Midbrain (tissue), 1 donor: ENCODE measurements around the gene GNG12.

Experiments
- DNase-seq: peaks from one replicate; lab custom pipeline; 2025; lab: John Stamatoyannopoulos, UW

The GNG12 gene

GRCh38 chr1:67840449-67840848 is 7.2 kb upstream of the GNG12 start:
- no peak for DNase-seq

DNA sequence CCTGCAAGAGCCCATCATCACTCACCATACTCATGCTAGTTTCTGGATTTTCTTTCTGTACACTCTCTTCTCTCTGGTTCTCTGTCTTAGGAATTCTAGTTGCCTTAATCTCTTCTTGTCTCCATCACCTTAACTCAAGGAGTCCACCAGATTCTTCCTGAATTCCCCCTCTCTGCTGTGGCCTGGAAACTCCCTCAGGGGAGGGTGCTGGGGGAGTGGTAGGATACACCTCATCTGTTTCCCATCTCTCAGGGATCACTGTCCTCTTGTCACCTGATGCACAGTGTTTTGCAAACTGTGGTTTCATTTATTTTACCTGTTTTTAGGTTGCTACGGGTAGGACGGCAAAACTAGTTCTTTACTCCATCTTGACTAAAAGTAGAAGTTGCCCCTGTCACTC is 6.6 kb upstream of the GNG12 start:
- DNase-seq: no peak

- DNase-seq: no peak
Measured at GRCh38 chr1:67838180-67838910, 5.1 kb upstream of the GNG12 start.

DNA sequence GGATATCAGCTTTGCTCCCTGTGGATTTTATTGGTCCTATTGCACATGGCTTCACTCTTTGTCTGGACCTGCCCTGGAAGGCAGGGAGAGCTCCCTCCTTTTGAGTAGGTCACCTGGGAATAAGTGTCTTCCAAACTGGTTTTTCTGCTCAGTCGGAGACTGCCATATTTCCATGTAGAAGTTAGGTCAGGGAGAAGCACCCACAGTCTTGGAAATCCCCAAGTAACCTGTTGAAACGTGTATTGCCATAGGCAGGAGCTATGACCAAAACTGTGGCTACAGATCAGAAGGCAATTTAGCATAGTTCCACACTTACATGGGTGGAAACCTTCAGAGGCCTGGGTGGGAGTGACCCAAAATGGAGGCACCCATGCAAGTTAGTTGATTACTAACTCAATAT is 3.5 kb upstream of the GNG12 start:
- DNase-seq: no peak

DNA sequence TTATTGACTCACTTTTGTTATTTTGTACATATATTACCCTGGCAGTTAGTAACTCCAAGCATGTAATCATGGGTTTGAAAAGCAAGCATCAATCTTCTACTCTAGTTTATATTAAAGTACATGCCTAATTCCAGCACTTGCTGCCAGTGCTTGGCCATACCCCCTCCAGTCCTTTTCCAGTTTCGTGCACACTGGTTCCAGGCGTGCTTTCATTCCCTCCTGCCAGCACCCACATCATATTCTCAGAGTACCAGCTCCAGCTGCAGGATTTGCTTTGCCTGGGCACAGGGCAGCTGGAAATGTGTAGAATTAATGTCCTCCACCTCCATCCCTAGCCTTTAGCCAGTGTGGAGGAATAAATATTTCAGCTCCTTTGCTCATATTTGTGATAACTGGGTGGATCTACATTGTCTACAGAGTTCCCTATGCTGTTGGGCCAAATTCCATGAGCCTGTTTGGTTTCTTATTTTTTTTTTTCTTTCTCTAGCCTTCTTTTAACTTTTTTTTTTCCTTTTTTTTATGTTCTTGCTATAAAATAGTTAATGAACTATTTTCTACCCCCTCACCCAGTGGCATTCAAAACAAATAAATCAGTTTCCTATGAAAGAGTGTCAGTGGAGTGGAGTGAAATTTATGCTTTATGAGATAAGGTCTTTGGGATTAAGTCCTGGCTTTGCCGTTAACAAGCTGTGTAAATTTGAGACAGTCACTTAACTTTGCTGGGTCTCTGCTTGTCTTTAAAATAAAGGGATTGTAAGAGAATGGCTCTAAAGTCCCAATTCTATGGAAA is 2.6 kb upstream of the GNG12 start:
- no peak for DNase-seq

DNA sequence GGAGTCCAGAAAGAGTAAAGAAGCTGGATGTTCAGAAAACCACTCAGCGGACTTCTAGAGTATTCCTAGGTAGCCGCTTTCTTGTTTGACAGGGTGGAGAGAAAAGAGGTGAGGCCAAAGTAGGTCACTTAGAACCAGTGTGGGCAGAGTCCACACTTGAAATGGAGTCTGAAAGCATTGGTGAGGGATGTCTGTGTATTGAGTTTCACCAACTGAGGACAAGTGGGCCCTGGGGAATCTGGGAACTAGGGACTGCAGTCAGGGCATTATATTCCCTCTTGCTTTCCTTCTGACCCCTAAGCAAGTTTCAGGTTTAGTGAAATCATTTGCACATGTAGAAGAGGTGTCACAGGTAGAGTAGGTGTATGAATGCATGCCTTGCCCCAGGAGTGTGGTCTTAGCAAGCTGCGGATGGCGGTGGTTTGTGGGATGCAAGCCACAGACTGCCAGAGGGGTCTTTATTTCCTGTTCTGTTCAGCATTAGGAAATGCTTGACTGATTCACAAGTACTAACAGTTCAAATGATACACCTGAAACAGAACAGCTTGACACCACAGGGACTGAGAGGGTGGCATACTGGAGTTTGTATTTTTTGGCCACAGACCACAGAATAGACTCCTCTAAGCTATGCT is 1.1 kb upstream of the GNG12 start:
- DNase-seq: no peak

DNA sequence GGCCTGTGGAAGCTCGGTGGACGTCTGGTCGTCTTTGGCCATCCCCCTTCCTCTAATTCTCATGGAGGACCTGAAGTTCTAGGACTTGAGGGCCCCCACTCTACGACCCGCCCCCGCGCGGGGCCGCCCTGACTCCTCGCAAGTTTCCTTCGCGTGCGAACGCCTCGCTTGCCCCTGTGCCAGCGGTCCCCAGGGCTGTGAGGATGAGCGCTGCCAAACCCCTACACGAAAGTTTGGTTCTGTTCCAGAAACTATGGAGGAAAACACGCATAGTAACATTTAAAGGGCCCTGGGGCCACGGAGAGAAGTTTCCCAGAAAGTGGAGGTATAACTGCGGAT is 304 bp upstream of the GNG12 start:
- DNase-seq: no peak

DNA sequence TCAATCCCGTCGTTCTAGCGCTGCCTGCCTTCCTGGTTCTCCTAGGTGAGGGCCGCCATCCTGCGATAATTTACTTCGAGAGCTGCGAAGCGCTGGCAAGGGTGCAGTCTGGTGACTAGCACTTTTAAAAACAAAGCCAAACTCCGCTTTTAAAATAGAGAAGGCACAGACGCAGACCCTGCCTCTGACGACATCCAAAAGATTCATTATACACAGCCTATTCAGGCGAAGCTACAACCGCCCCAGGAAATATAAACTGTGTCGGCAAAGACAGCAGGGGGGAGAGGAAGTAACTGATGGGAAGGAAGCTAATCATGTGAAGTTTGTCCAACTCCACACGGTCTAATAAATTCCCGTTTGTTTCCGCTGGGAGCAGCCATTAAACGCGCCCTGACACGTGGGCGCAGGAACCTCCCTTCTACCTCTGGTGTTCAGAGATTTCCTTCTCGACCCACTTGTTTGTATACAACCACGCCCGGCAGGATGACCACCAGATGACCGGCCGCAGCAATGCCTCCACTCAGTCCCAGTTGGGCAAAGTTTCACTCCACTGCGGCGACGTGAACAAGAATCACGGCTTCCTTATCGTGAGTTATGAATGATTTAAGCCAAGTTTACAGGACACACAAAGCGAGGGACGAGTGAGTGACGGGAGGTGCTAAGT is 1.3 kb downstream of the GNG12 start:
- DNase-seq: peak; percentile 67

DNA sequence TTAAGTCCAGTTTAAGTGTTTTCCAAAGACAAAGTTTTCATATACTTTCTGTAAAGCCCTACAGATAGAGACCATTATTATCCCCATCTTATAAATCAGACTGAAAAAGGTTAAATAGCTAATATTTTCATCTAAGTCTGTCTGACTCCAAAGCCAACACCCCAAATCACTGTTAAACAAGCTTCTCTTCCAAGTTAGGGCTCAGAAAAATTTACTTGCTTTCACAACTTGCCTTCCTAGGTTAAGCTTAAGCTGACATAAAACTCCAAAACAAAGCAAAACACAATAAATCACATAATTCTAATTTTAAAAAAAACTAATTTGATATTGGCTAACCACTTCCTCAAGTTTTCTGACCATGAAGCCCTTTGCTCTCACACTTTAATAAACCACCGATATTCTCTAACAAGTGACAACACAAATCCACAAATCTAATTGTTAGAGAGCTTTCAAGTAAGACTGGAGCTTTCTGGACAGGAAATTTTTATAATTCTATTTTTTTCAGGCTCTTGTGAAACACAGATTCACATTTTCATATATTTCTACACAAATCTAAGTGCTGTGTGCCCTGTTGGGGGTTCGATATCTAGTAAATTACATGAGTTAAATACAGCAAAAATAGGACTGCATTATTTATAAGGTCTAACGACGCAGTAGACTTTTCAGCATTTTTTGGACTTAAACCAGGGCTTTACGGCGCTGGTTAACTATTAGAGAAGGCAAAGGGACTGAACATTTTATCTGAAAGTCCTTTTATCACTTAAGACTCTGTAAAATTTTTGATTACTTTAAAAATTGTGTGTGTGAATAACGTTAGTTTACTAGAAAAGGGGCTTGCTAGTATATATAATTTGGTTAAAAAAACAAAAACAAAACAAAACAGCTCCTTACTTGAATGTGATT is 2.1 kb downstream of the GNG12 start:
- DNase-seq: no peak

GRCh38 chr1:67830226-67830625 is 3.0 kb downstream of the GNG12 start:
- no peak for DNase-seq

DNA sequence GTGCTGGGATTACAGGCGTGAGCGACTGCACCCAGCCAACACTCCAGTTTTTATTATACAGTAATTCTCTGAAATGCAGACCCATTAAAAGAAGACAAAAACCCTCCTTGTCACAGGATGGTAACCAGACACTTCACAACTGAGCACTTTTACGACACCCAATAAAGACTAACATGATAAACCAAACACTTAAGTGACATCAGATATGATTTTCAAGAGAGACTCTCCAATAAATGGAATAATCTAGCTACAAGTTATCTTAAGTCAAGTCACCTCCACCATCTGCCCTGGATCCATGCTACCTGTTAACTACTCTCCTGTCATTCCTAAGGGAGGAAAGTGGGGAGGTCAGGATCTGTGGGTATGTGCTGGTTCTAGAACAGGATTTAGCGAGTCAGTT is 5.6 kb downstream of the GNG12 start:
- no peak for DNase-seq

GRCh38 chr1:67825591-67825990 is 7.7 kb downstream of the GNG12 start:
- no peak for DNase-seq

GRCh38 chr1:67824766-67825165 is 8.5 kb downstream of the GNG12 start:
- no peak for DNase-seq

GRCh38 chr1:67823615-67824014 is 9.7 kb downstream of the GNG12 start:
- no peak for DNase-seq

- DNase-seq: no peak
Measured at GRCh38 chr1:67821263-67821662, 12.0 kb downstream of the GNG12 start.

DNA sequence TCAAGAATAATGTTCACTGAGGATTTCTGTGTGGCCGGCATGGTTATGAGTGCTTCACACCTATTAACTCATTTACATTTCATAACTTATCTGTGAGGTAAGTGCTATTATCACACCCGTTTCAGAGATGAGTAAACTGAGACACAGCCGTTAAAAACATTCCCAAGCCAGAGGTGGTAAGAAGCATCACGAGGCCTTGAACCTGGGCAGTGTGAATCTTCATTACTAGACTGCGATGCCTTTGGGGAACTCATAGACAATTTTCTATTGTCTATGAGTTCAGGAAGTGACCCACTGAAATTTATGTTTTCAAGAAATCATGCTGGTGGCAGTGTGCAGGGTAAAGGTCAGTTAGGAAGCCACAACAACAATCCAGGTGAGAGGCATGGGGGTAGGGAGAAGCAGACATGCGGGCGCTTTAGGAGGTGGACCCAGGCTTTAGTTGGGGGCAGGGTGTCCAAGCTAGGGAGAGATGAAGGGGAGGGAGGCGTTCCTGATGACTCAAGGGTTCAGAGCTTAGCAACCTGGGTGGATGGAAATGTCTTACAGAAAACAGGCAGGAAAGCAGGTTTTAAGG is 14.5 kb downstream of the GNG12 start:
- DNase-seq: no peak

DNA sequence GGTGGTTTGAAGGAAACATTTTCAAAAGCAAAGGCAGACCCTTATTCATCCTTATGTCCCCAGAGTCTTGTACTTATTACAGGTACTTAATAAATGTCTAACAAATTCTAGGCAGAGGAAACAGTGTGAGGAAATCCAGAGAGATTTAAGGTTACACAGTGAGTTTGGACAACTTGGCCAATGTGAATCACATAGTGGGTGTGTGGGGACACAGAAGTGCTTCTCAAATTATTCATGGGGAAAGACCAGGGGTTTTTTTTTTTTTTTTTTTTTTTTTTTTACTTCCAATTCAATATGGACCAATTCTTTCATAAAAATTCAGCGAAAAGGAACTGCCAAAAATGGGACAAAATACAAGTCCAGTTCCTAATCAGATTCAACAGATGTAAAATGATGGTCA is 15.1 kb downstream of the GNG12 start:
- DNase-seq: no peak

- DNase-seq: no peak
Measured at GRCh38 chr1:67817319-67817718, 15.9 kb downstream of the GNG12 start.

- no peak for DNase-seq
Measured at GRCh38 chr1:67816506-67816905, 16.8 kb downstream of the GNG12 start.

DNA sequence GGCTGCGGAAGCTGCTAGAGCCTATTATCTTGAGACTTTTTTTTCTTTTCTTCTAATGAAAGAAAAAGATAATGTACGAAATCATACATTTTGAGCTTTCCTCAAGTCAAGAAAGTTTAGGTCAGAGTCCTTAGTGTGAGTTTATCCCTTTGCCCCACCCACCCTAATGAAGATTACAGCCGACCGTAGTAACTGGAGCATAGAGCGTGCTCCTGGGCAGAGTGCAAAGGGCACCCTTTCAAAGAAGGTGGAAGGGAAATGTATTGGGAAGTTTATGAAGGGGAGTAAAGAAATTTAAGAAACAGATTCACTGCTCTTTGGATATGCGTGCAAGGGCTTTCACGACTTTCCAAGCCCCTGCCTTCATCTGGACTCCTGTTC is 17.2 kb downstream of the GNG12 start:
- no peak for DNase-seq
